B cell (primary cell): ENCODE results near the gene ASCC2. TPM values are rescaled to one million over a fixed set of nuclear protein-coding genes. Genes with fewer than 3 reads are reported as not detected.

Experiments used
- ATAC-seq: fragments of 200-7000 bp; cut with Tn5 transposase; one replicate; pipeline ENCODE4 v1.10.0; 2021; ENCODE audit warnings: low read depth, mild to moderate bottlenecking, moderate number of reproducible peaks, moderate library complexity
- CTCF ChIA-PET: fragments of 350-600 bp; sonication (Branson Sonifier 250); formaldehyde crosslinking; loops from one replicate; lab custom pipeline; 2021; ENCODE audit warnings: antibody characterized with exemption, inconsistent platforms; lab: Charles Lee
- POLR2A ChIA-PET: fragments of 350-600 bp; sonication (Branson Sonifier 250); formaldehyde crosslinking; loops from one replicate; lab custom pipeline; 2021; ENCODE audit warnings: antibody characterized with exemption; lab: Charles Lee
- DNase-seq: peaks from one replicate; pipeline ENCODE4 v3.0.0; 2013
- H2AFZ ChIP-seq: 2 replicates; pipeline ENCODE4 v1.6.1; 2012; ENCODE audit warnings: mild to moderate bottlenecking, low read depth, low read length; ENCODE audit not compliant: insufficient read depth, poor library complexity, severe bottlenecking
- H3K27ac ChIP-seq, 2 donors: 1 replicate in 1 of 2; 2 replicates in 1 of 2; pipeline ENCODE4 v1.5.1; 2012 to 2013; ENCODE audit warnings: low read length in 2 of 2, mild to moderate bottlenecking in 2 of 2, moderate library complexity in 1 of 2
- H3K27me3 ChIP-seq, 4 experiments: fragments of 200-600 bp in 1 of 4; sonication (generic) in 1 of 4; replicated peaks in 1 of 4; 1 replicate in 2 of 4; 2 replicates in 2 of 4; pipeline versions ENCODE4 v1.6.1 to v1.7.0; 2013 to 2016; ENCODE audit warnings: low read length in 3 of 4, mild to moderate bottlenecking in 2 of 4, mixed read lengths in 1 of 4, moderate library complexity in 1 of 4; ENCODE audit not compliant: insufficient read depth in 4 of 4, control insufficient read depth in 3 of 4; ENCODE audit errors: control extremely low read depth in 1 of 4
- H3K36me3 ChIP-seq, 2 experiments: replicated peaks in 1 of 2; 1 replicate in 1 of 2; 2 replicates in 1 of 2; pipeline versions ENCODE4 v1.6.1 to v1.7.1; 2013; ENCODE audit warnings: low read length in 1 of 2; ENCODE audit not compliant: insufficient read depth in 2 of 2, control insufficient read depth in 1 of 2; ENCODE audit errors: control extremely low read depth in 1 of 2, extremely low read depth in 1 of 2
- H3K4me1 ChIP-seq, 2 donors: fragments of 200-600 bp in 1 of 2; sonication (generic) in 1 of 2; 1 replicate in 1 of 2; 2 replicates in 1 of 2; pipeline versions ENCODE4 v1.5.1 to v1.6.1; 2013 to 2017; ENCODE audit warnings: low read length in 2 of 2; ENCODE audit not compliant: control insufficient read depth in 2 of 2, insufficient read depth in 2 of 2
- H3K4me2 ChIP-seq: replicated peaks from 2 replicates; pipeline ENCODE3; 2012; ENCODE audit warnings: mild to moderate bottlenecking, low read depth, low read length; ENCODE audit not compliant: poor library complexity, severe bottlenecking
- H3K4me3 ChIP-seq, 5 experiments: fragments of 200-600 bp in 1 of 5; sonication (generic) in 1 of 5; 1 replicate in 3 of 5; 2 replicates in 2 of 5; pipeline versions ENCODE4 v1.5.1 to v1.7.0; 2011 to 2016; ENCODE audit warnings: low read length in 4 of 5, mild to moderate bottlenecking in 4 of 5, low read depth in 2 of 5, control low read depth in 1 of 5, moderate library complexity in 1 of 5; ENCODE audit not compliant: insufficient read depth in 1 of 5; ENCODE audit errors: control extremely low read depth in 1 of 5, extremely low read depth in 1 of 5
- H3K79me2 ChIP-seq: fragments of 200-600 bp; sonication (generic); one replicate; pipeline ENCODE4 v1.6.0; 2016; ENCODE audit warnings: low read length; ENCODE audit not compliant: control insufficient read depth, insufficient read depth
- H3K9ac ChIP-seq: fragments of 200-600 bp; sonication (generic); 2 replicates; pipeline ENCODE4 v1.6.1; 2017; ENCODE audit warnings: mild to moderate bottlenecking, low read length, moderate library complexity
- H3K9me3 ChIP-seq, 3 donors: one replicate each; pipeline versions ENCODE4 v1.6.1 to v1.7.1; 2013; ENCODE audit warnings: low read length in 2 of 3; ENCODE audit not compliant: control insufficient read depth in 2 of 3, insufficient read depth in 1 of 3; ENCODE audit errors: control extremely low read depth in 1 of 3
- H4K20me1 ChIP-seq: 2 replicates; pipeline ENCODE4 v1.6.0; 2012; ENCODE audit warnings: mild to moderate bottlenecking, low read length; ENCODE audit not compliant: insufficient read depth, control insufficient read depth, poor library complexity, severe bottlenecking
- H3K27ac Mint-ChIP-seq: one replicate; pipeline ENCODE4 v1.8.0; 2021; ENCODE audit warnings: mixed read lengths
- H3K27me3 Mint-ChIP-seq: one replicate; pipeline ENCODE4 v1.8.0; 2021; ENCODE audit warnings: mixed read lengths
- H3K4me1 Mint-ChIP-seq: one replicate; pipeline ENCODE4 v1.8.0; 2021; ENCODE audit warnings: mixed read lengths
- H3K4me3 Mint-ChIP-seq: one replicate; pipeline ENCODE4 v1.8.0; 2021; ENCODE audit warnings: mixed read lengths
- H3K9me3 Mint-ChIP-seq: one replicate; pipeline ENCODE4 v1.8.0; 2022; ENCODE audit warnings: mixed read lengths; ENCODE audit not compliant: insufficient read depth
- EZH2 ChIP-seq: IDR thresholded peaks from 2 replicates; pipeline ENCODE4 v1.6.1; 2012; ENCODE audit warnings: borderline replicate concordance, low read depth, mild to moderate bottlenecking, moderate library complexity, low read length; ENCODE audit not compliant: insufficient read depth, poor library complexity, severe bottlenecking
- WGBS: methylation state at CpG from one replicate; pipeline ENCODE4 v1.1.5; 2013; ENCODE audit warnings: missing lambda C conversion rate; ENCODE audit not compliant: insufficient coverage; 5-methylcytosine and 5-hydroxymethylcytosine counted together
- intact Hi-C: fragments of 100-400 bp; cut with micrococcal nuclease; formaldehyde crosslinking; loops from one replicate; pipeline ENCODE4 v1.10.0; 2022
- polyA plus RNA-seq: library from polyadenylated mRNA; depleted of rRNA; stranded (reverse); fragments of >200 nt; gene quantifications from 2 replicates; pipeline ENCODE4 v1.2.3, GENCODE V29; 2012
- total RNA-seq, 2 donors: library from RNA; stranded (reverse); fragments of 120-200 nt in 1 of 2; gene quantifications; 1 replicate in 1 of 2; 2 replicates in 1 of 2; pipeline versions ENCODE4 v1.2.3 to v1.2.4, GENCODE V29; 2013 to 2022
- TF ChIP-seq, protein P1 (sequence below): fragments of 200-600 bp; IDR thresholded peaks from one replicate; pipeline ENCODE4 v1.8.0; 2022; ENCODE audit warnings: antibody characterized with exemption, mild to moderate bottlenecking

ASCC2 gene
- total and polyA plus RNA-seq, 2 donors (not counting 1 experiment from before 2014, with no cell fraction given), result 81.1 to 84.0 TPM

DNA sequence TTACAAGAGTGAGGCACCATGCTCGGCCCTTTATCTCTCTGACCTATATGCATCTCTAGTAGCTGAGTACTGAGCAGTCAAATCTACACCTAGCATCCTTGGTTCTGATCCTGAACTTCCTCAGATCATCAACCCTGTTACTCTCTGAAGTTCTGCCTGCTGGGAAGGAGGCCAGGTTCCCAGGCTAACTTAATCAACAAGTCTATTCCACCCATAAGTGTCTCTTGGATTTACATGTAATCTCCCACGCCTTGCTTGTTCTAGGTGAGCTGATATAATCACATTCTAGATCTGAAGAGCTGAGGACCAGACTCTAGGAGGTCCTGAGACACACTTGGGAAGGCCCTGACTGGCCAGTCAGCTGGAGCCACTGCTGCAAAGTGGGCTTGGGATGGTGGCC is 96.1 kb downstream of the ASCC2 start:
- TF ChIP-seq, protein P1, sequence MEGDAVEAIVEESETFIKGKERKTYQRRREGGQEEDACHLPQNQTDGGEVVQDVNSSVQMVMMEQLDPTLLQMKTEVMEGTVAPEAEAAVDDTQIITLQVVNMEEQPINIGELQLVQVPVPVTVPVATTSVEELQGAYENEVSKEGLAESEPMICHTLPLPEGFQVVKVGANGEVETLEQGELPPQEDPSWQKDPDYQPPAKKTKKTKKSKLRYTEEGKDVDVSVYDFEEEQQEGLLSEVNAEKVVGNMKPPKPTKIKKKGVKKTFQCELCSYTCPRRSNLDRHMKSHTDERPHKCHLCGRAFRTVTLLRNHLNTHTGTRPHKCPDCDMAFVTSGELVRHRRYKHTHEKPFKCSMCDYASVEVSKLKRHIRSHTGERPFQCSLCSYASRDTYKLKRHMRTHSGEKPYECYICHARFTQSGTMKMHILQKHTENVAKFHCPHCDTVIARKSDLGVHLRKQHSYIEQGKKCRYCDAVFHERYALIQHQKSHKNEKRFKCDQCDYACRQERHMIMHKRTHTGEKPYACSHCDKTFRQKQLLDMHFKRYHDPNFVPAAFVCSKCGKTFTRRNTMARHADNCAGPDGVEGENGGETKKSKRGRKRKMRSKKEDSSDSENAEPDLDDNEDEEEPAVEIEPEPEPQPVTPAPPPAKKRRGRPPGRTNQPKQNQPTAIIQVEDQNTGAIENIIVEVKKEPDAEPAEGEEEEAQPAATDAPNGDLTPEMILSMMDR, result no peak
- TF ChIP-seq EZH2, result no peak
- intact Hi-C loops, result no loop called here
- Mint-ChIP-seq H3K27me3 (no peaks in the 10 kb centered on the region), H3K9me3 (no peaks in the 10 kb centered on the region), H3K4me3 (no peak overlapping the region), H3K27ac (no peak overlapping the region), H3K4me1 (no peaks in the 10 kb centered on the region)
- DNase-seq (no peak), ATAC-seq (no peak)
- H2AFZ ChIP-seq, result no peak overlapping the region
- no peaks in the 10 kb centered on the region for H3K27me3 ChIP-seq
- H3K4me2 ChIP-seq, result no peak overlapping the region
- no peaks in the 10 kb centered on the region for H3K79me2 ChIP-seq
- WGBS, result 100% methylated on average over 2 of the region's 2 CpGs
- CTCF ChIA-PET, result no interaction called here
- H3K36me3 ChIP-seq, result peaks cover 0 to 30% of the 10 kb centered on the region in 2 experiments
- no peak overlapping the region for H3K4me3 ChIP-seq
- POLR2A ChIA-PET, result no interaction called here
- no peaks in the 10 kb centered on the region for H4K20me1 ChIP-seq
- peaks cover 0 to 3% (median 0%) of the 10 kb centered on the region in 3 donors for H3K9me3 ChIP-seq
- H3K9ac ChIP-seq, result no peak overlapping the region
- no peak overlapping the region for H3K27ac ChIP-seq
- H3K4me1 ChIP-seq, result no peaks in the 10 kb centered on the region

DNA sequence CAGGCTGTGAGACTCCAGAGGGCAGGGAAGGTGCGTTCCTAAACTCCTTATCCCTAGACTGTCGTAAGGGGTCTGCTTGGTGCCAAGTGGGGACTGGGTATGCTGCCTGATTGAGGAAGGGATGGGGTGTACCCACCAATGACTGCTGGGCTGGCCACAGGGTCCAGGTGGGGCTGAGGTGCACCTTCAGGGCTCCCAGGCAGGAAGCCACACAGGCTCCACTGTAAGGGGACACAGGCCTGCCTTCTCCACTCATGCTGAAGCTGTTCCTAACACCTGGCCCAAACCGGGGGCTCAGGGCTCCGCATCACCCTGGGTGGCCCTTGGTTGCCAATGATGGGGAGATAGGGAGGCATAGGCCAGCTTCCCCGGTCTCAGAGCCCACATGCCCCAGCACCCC is 97.9 kb downstream of the ASCC2 start:
- H3K9ac ChIP-seq, result no peak overlapping the region
- H3K27me3 ChIP-seq, result no peaks in the 10 kb centered on the region
- POLR2A ChIA-PET, result no interaction called here
- peaks cover 0 to 27% of the 10 kb centered on the region in 2 experiments for H3K36me3 ChIP-seq
- no peaks in the 10 kb centered on the region for H3K79me2 ChIP-seq
- no peaks in the 10 kb centered on the region for H4K20me1 ChIP-seq
- TF ChIP-seq, protein P1, result no peak
- TF ChIP-seq EZH2, result no peak
- DNase-seq (no peak), ATAC-seq (no peak)
- no peaks in the 10 kb centered on the region for H3K4me1 Mint-ChIP-seq
- H3K27ac Mint-ChIP-seq, result no peak overlapping the region
- 100% methylated on average over 3 of the region's 5 CpGs for WGBS
- no peak overlapping the region for H2AFZ ChIP-seq
- H3K27me3 Mint-ChIP-seq, result no peaks in the 10 kb centered on the region
- H3K4me3 ChIP-seq, result no peak overlapping the region
- CTCF ChIA-PET, result no interaction called here
- no peak overlapping the region for H3K4me3 Mint-ChIP-seq
- H3K27ac ChIP-seq, result no peak overlapping the region
- H3K4me1 ChIP-seq, result no peaks in the 10 kb centered on the region
- H3K4me2 ChIP-seq, result no peak overlapping the region
- H3K9me3 ChIP-seq, result peaks cover 0 to 3% (median 0%) of the 10 kb centered on the region in 3 donors
- no peaks in the 10 kb centered on the region for H3K9me3 Mint-ChIP-seq
- intact Hi-C loops, result no loop called here
